ENCODE measurements around the gene NET1. TPM values are rescaled to one million over a fixed set of nuclear protein-coding genes. Genes with fewer than 3 reads are reported as not detected.

The NET1 gene
- polyA plus RNA-seq, 3 donors: 1.2 to 1.7 (median 1.4) TPM

DNA sequence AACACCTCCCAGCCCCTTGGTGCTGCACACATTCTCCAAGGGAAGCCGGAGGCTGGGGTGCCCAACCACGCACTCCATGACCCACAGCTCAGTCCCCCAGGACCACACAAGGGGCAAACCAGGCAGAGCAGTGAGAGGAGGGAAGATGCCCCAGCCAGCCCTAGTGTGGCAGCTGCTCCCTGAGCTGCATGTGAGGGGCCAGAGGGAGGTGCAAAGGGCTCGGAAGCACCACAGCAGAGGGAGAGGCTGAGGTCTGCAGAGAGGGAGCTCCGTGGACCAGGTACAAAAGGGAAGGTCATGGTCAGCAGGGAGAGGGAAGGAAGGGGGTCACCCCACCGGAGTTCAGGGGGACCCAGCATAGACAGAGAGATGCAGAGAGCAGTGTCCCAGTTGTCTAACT, 88.6 kb downstream of the NET1 start:
- Histone ChIP-seq H3K27ac (ENCODE audit: low read depth in 1 of 2, low read length in 2 of 2) (no peak overlapping the region), H3K4me2 (replicated peaks; ENCODE audit: extremely low read depth, low read length, poor library complexity, severe bottlenecking) (no peak overlapping the region), H3K36me3 (replicated peaks in 1 of 2; ENCODE audit: control insufficient read depth in 1 of 2, insufficient read depth in 2 of 2, low read length in 2 of 2) (no peaks in the 10 kb centered on the region), H3K9ac (ENCODE audit: insufficient read depth, low read length, poor library complexity, severe bottlenecking) (no peak overlapping the region), H3K79me2 (ENCODE audit: insufficient read depth, low read length) (no peaks in the 10 kb centered on the region), H3K27me3 (ENCODE audit: control insufficient read depth in 2 of 2, insufficient read depth in 2 of 2, low read length in 2 of 2) (no peaks in the 10 kb centered on the region), H3K4me3 (replicated peaks in 1 of 3; ENCODE audit: low read depth in 2 of 3, low read length in 3 of 3) (no peak overlapping the region), H4K20me1 (ENCODE audit: insufficient read depth, low read length) (no peaks in the 10 kb centered on the region), H2AFZ (ENCODE audit: insufficient read depth, low read depth, low read length, poor library complexity, severe bottlenecking) (no peak overlapping the region), H3K9me3 (replicated peaks in 1 of 2; ENCODE audit: control insufficient read depth in 1 of 2, insufficient read depth in 1 of 2, low read length in 2 of 2) (no peaks in the 10 kb centered on the region), H3K4me1 (ENCODE audit: control insufficient read depth in 1 of 2, insufficient read depth in 2 of 2, low read length in 2 of 2) (no peaks in the 10 kb centered on the region)
- TF ChIP-seq, protein P1, sequence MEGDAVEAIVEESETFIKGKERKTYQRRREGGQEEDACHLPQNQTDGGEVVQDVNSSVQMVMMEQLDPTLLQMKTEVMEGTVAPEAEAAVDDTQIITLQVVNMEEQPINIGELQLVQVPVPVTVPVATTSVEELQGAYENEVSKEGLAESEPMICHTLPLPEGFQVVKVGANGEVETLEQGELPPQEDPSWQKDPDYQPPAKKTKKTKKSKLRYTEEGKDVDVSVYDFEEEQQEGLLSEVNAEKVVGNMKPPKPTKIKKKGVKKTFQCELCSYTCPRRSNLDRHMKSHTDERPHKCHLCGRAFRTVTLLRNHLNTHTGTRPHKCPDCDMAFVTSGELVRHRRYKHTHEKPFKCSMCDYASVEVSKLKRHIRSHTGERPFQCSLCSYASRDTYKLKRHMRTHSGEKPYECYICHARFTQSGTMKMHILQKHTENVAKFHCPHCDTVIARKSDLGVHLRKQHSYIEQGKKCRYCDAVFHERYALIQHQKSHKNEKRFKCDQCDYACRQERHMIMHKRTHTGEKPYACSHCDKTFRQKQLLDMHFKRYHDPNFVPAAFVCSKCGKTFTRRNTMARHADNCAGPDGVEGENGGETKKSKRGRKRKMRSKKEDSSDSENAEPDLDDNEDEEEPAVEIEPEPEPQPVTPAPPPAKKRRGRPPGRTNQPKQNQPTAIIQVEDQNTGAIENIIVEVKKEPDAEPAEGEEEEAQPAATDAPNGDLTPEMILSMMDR (IDR thresholded peaks at IDR 0.05): no peak
- no peaks in the 10 kb centered on the region for H3K4me1 Mint-ChIP-seq
- intact Hi-C loops (cut with micrococcal nuclease): no loop called here
- H3K36me3 Mint-ChIP-seq: no peaks in the 10 kb centered on the region
- H3K9me3 Mint-ChIP-seq: no peaks in the 10 kb centered on the region
- H3K4me3 Mint-ChIP-seq: no peak overlapping the region
- WGBS (ENCODE audit: insufficient coverage): 80% methylated on average over 2 of the region's 5 CpGs
- H3K27ac Mint-ChIP-seq: no peak overlapping the region
- H3K27me3 Mint-ChIP-seq (ENCODE audit: low read depth in 3 of 3): peaks cover 0 to 3% (median 3%) of the 10 kb centered on the region in 3 donors
- no peak for DNase-seq

DNA sequence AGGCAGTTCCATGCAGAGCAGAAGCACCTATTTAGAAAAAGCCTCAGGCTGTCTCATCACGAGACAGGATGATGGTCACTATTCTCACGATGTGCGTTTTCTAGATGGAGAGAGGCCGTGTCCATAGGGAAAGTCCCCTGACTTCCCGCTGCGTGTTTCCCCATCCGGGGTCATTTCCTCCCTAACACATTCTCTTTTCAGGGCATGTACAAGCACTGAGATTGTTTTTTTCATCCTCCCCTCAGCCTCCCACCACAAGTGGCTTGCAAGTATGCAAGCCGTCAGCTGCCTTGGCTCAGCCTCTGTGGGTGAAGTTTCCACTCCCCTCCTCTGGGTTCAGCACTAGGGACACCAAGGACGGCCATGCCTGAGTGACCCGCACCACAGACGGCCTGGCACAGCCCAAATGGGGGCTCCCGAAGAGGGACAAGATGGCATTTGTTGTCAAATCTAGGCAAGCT, 89.7 kb downstream of the NET1 start:
- Histone ChIP-seq H3K9me3 (replicated peaks in 1 of 2; ENCODE audit: control insufficient read depth in 1 of 2, insufficient read depth in 1 of 2, low read length in 2 of 2) (no peaks in the 10 kb centered on the region), H2AFZ (ENCODE audit: insufficient read depth, low read depth, low read length, poor library complexity, severe bottlenecking) (no peak overlapping the region), H3K27ac (ENCODE audit: low read depth in 1 of 2, low read length in 2 of 2) (no peak overlapping the region), H3K9ac (ENCODE audit: insufficient read depth, low read length, poor library complexity, severe bottlenecking) (no peak overlapping the region), H3K4me1 (ENCODE audit: control insufficient read depth in 1 of 2, insufficient read depth in 2 of 2, low read length in 2 of 2) (no peaks in the 10 kb centered on the region), H4K20me1 (ENCODE audit: insufficient read depth, low read length) (no peaks in the 10 kb centered on the region), H3K27me3 (ENCODE audit: control insufficient read depth in 2 of 2, insufficient read depth in 2 of 2, low read length in 2 of 2) (no peaks in the 10 kb centered on the region), H3K79me2 (ENCODE audit: insufficient read depth, low read length) (no peaks in the 10 kb centered on the region), H3K36me3 (replicated peaks in 1 of 2; ENCODE audit: control insufficient read depth in 1 of 2, insufficient read depth in 2 of 2, low read length in 2 of 2) (no peaks in the 10 kb centered on the region), H3K4me2 (replicated peaks; ENCODE audit: extremely low read depth, low read length, poor library complexity, severe bottlenecking) (no peak overlapping the region), H3K4me3 (replicated peaks in 1 of 3; ENCODE audit: low read depth in 2 of 3, low read length in 3 of 3) (no peak overlapping the region)
- no peak overlapping the region for H3K4me3 Mint-ChIP-seq
- no peaks in the 10 kb centered on the region for H3K9me3 Mint-ChIP-seq
- TF ChIP-seq, protein P1 (IDR thresholded peaks at IDR 0.05): no peak
- intact Hi-C loops (cut with micrococcal nuclease): no loop called here
- H3K4me1 Mint-ChIP-seq: no peaks in the 10 kb centered on the region
- H3K27me3 Mint-ChIP-seq (ENCODE audit: low read depth in 3 of 3): peaks cover 0 to 3% (median 3%) of the 10 kb centered on the region in 3 donors
- no peaks in the 10 kb centered on the region for H3K36me3 Mint-ChIP-seq
- H3K27ac Mint-ChIP-seq: no peak overlapping the region
- 83% methylated on average over 12 of the region's 12 CpGs for WGBS (ENCODE audit: insufficient coverage)
- no peak for DNase-seq

Measured in CD14-positive monocyte (primary cell).